Measurements from ENCODE around the gene KDM3B.
"Not testable (repeated sequence)": the region's sequence is repeated elsewhere in the genome, so short reads cannot be mapped to it uniquely, and the experiment has no call there.

KDM3B gene

GRCh38 chr5:138391859-138392386 lies 39.4 kb downstream of the KDM3B start:
- in situ Hi-C loops (cut with MboI; ENCODE audit: low sequenced_read_pairs), result no loop called here

GRCh38 chr5:138402640-138403039 lies 50.2 kb downstream of the KDM3B start:
- in situ Hi-C loops (cut with MboI; ENCODE audit: low sequenced_read_pairs), result no loop called here

GRCh38 chr5:138408023-138408422 lies 55.5 kb downstream of the KDM3B start:
- in situ Hi-C loops (cut with MboI; ENCODE audit: low sequenced_read_pairs), result no loop called here

- in situ Hi-C loops (cut with MboI; ENCODE audit: low sequenced_read_pairs), result not testable (repeated sequence)
Observed at GRCh38 chr5:138410996-138411640, 58.6 kb downstream of the KDM3B start.

GRCh38 chr5:138418444-138418843 lies 66.0 kb downstream of the KDM3B start:
- in situ Hi-C loops (cut with MboI; ENCODE audit: low sequenced_read_pairs), result no loop called here

GRCh38 chr5:138425079-138425478 lies 72.6 kb downstream of the KDM3B start:
- in situ Hi-C loops (cut with MboI; ENCODE audit: low sequenced_read_pairs), result no loop called here

- in situ Hi-C loops (cut with MboI; ENCODE audit: low sequenced_read_pairs), result no loop called here
Observed at GRCh38 chr5:138435943-138436342, 83.5 kb downstream of the KDM3B start.

- in situ Hi-C loops (cut with MboI; ENCODE audit: low sequenced_read_pairs), result no loop called here
Observed at GRCh38 chr5:138438003-138438723, 85.7 kb downstream of the KDM3B start.

GRCh38 chr5:138438724-138439476 lies 86.4 kb downstream of the KDM3B start, which contains the start of gene REEP2:
Gene REEP2 (plus strand): TSS chr5:138439057. CDS start chr5:138439209, 152 bp downstream.
- in situ Hi-C loops (cut with MboI; ENCODE audit: low sequenced_read_pairs), result no loop called here

GRCh38 chr5:138439477-138440158 lies 87.1 kb downstream of the KDM3B start:
- in situ Hi-C loops (cut with MboI; ENCODE audit: low sequenced_read_pairs), result no loop called here

- in situ Hi-C loops (cut with MboI; ENCODE audit: low sequenced_read_pairs), result no loop called here
Observed at GRCh38 chr5:138440159-138441073, 87.9 kb downstream of the KDM3B start.

- in situ Hi-C loops (cut with MboI; ENCODE audit: low sequenced_read_pairs), result no loop called here
Observed at GRCh38 chr5:138441221-138441620, 88.7 kb downstream of the KDM3B start.

GRCh38 chr5:138444078-138444773 lies 91.7 kb downstream of the KDM3B start:
- in situ Hi-C loops (cut with MboI; ENCODE audit: low sequenced_read_pairs), result no loop called here

- in situ Hi-C loops (cut with MboI; ENCODE audit: low sequenced_read_pairs), result no loop called here
Observed at GRCh38 chr5:138444774-138445546, 92.5 kb downstream of the KDM3B start.

GRCh38 chr5:138445547-138446271 lies 93.2 kb downstream of the KDM3B start:
- in situ Hi-C loops (cut with MboI; ENCODE audit: low sequenced_read_pairs), result no loop called here

- in situ Hi-C loops (cut with MboI; ENCODE audit: low sequenced_read_pairs), result no loop called here
Observed at GRCh38 chr5:138448070-138448469, 95.6 kb downstream of the KDM3B start.

GRCh38 chr5:138448481-138449398 lies 96.3 kb downstream of the KDM3B start:
- in situ Hi-C loops (cut with MboI; ENCODE audit: low sequenced_read_pairs), result no loop called here
